Small intestine (tissue), 7 donors: ENCODE results near the gene SLC4A4. TPM values are rescaled to one million over a fixed set of nuclear protein-coding genes. Genes with fewer than 3 reads are reported as not detected.

Experiments
- DNase-seq, 2 donors: peaks; one replicate each; pipeline versions ENCODE4 v3.0.0 to v3.0.0-alpha.2; 2013
- FAIRE-seq: peaks from 2 replicates; lab custom pipeline; 2012; peaks lifted over from hg19 to GRCh38; lab: Jason Lieb, UNC
- H3K27ac ChIP-seq, 3 donors: one replicate each; pipeline ENCODE4 v1.5.1; 2013; ENCODE audit warnings: low read length in 2 of 3, mild to moderate bottlenecking in 2 of 3, control low read depth in 1 of 3, inconsistent platforms in 1 of 3, low read depth in 1 of 3, moderate library complexity in 1 of 3
- H3K27me3 ChIP-seq, 3 donors: one replicate each; pipeline ENCODE4 v1.6.1; 2013; ENCODE audit warnings: low read length in 3 of 3, inconsistent platforms in 1 of 3; ENCODE audit not compliant: control insufficient read depth in 3 of 3, insufficient read depth in 3 of 3
- H3K36me3 ChIP-seq, 3 donors: one replicate each; pipeline ENCODE4 v1.6.1; 2013; ENCODE audit warnings: low read length in 3 of 3, inconsistent platforms in 1 of 3, low read depth in 1 of 3, mild to moderate bottlenecking in 1 of 3, moderate library complexity in 1 of 3; ENCODE audit not compliant: control insufficient read depth in 3 of 3, insufficient read depth in 2 of 3
- H3K4me1 ChIP-seq, 3 donors: one replicate each; pipeline ENCODE4 v1.6.1; 2013; ENCODE audit warnings: low read length in 2 of 3, inconsistent platforms in 1 of 3, low read depth in 1 of 3, mild to moderate bottlenecking in 1 of 3, moderate library complexity in 1 of 3; ENCODE audit not compliant: control insufficient read depth in 3 of 3, insufficient read depth in 2 of 3
- H3K4me3 ChIP-seq, 3 donors: one replicate each; pipeline ENCODE4 v1.5.1; 2013; ENCODE audit warnings: low read length in 3 of 3, control low read depth in 1 of 3, inconsistent platforms in 1 of 3, low read depth in 1 of 3, mild to moderate bottlenecking in 1 of 3, moderate library complexity in 1 of 3
- H3K9me3 ChIP-seq, 2 donors: one replicate each; pipeline ENCODE4 v1.6.1; 2013; ENCODE audit warnings: low read depth in 1 of 2, low read length in 1 of 2; ENCODE audit not compliant: control insufficient read depth in 2 of 2, insufficient read depth in 1 of 2
- WGBS, 3 donors: extraction: QIAGEN DNeasy Blood & Tissue Kit; methylation state at CpG; one replicate each; pipeline ENCODE4 v1.1.7; 2013; 5-methylcytosine and 5-hydroxymethylcytosine counted together
- polyA plus RNA-seq, 4 donors: library from polyadenylated mRNA; stranded (reverse) in 3 of 4; unstranded in 1 of 4; fragments of 200-250 nt in 3 of 4; fragments of 120-200 nt in 1 of 4; gene quantifications; one replicate each; pipeline versions ENCODE4 v1.2.1 to v1.2.3, GENCODE V29; 2013
- donor health status: healthy with polysubstance abuse.
- donor health status: control.
- donor health status: control.
- donor health status: Bipolar disorder and iron deficiency.
- donor health status: healthy.

Gene SLC4A4
- polyA plus RNA-seq, 4 donors: 14.0 to 17.4 (median 15.3) TPM

DNA sequence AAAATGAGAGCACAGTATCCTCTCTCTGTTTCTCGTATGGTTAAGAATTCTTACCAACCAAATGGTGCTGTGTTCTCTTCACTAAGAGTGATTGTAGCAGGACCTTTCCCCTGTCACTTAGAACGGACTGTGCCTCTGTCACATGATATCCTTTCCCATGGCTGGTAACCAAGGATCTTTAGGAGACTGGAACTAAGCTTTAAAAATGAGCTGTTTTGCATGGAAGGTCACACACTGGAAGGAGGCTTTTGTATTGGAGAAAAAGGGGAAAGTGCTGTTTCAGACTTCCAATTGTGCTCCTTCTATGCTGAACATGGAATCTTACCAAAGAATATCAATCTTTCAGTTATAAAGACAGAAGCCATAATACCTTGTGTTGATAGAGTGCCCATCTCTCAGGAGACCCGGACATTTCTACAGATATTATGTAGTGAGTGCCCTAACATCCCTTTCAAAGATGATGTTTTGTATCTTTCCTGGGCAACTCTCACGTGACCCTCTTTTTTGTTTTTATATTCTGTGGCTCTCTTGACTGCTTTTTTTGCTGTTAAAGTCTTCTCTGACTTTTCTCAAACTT lies 148.6 kb downstream of the SLC4A4 start:
- H3K9me3 ChIP-seq: no peaks in the 10 kb centered on the region
- peak overlapping the region in 1 of 3 donors; percentile 10 for H3K27ac ChIP-seq
- WGBS, 3 donors: 66 to 82% (median 75%) methylated on average over 4 of the region's 4 CpGs
- H3K36me3 ChIP-seq: peaks cover 0 to 3% (median 0%) of the 10 kb centered on the region in 3 donors
- DNase-seq (peak in 1 of 2 donors; percentile 56), FAIRE-seq (no peak)
- H3K4me1 ChIP-seq: peaks cover 0 to 2% (median 0%) of the 10 kb centered on the region in 3 donors
- H3K27me3 ChIP-seq: no peaks in the 10 kb centered on the region
- no peak overlapping the region for H3K4me3 ChIP-seq

GRCh38 chr4:71494539-71494938 lies 155.7 kb downstream of the SLC4A4 start:
- WGBS, 3 donors: 77 to 89% (median 82%) methylated on average over 1 of the region's 1 CpG
- no peak overlapping the region for H3K27ac ChIP-seq
- FAIRE-seq: no peak
- DNase-seq: no peak
- no peaks in the 10 kb centered on the region for H3K27me3 ChIP-seq
- no peaks in the 10 kb centered on the region for H3K9me3 ChIP-seq
- H3K36me3 ChIP-seq: peaks cover 0 to 5% (median 0%) of the 10 kb centered on the region in 3 donors
- H3K4me1 ChIP-seq: no peaks in the 10 kb centered on the region
- H3K4me3 ChIP-seq: no peak overlapping the region

GRCh38 chr4:71495454-71495853 lies 156.6 kb downstream of the SLC4A4 start:
- Histone ChIP-seq H3K4me3 (no peak overlapping the region), H3K4me1 (no peaks in the 10 kb centered on the region), H3K27me3 (no peaks in the 10 kb centered on the region), H3K9me3 (no peaks in the 10 kb centered on the region), H3K27ac (no peak overlapping the region), H3K36me3 (peaks cover 0 to 4% (median 0%) of the 10 kb centered on the region in 3 donors)
- FAIRE-seq (no peak), DNase-seq (no peak)

DNA sequence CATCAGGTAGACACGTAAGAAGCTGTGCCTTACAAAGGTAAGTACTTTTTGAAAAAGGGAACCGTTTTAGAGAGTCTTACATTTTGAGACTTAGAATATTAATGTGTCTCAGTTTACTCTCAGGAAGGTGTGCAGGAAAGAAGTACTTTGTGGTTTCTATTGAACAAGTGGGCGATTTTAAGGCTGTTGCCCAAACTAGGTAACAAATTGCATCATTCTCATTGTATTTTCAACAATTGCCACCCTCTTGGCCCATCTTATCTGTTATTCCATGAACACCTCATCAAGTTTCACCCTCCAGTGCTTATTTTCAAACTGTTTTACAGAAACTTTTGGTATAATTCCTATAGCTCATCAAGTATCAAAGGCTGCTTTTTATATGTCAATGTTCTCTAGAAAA lies 158.3 kb downstream of the SLC4A4 start:
- no peak for FAIRE-seq
- WGBS, 3 donors: 78 to 89% (median 83%) methylated on average over 3 of the region's 3 CpGs

DNA sequence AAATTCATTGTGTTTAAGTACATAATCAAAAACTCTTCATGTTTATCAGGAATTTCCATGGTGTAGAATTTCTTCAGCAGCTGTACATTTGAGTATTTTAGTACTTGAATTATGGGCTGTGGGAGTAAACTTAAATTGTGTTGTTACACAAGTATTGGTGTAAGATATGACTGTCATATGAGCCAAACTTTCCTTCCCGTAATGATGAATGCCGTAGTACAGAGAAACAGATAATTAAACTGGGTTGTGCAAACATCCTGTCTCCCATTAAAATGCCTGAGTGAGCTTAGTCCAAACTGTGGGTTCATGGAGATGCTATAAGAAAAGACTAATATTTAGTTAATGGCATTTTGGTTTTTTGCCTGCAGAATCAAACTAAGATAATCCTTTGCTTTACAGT lies 159.2 kb downstream of the SLC4A4 start:
- FAIRE-seq: no peak

More for the DNA sequence above, 158.3 kb downstream of the SLC4A4 start:
- no peak for DNase-seq
- no peaks in the 10 kb centered on the region for H3K27me3 ChIP-seq
- no peaks in the 10 kb centered on the region for H3K9me3 ChIP-seq
- H3K4me3 ChIP-seq: no peak overlapping the region
- peaks cover 0 to 4% (median 3%) of the 10 kb centered on the region in 3 donors for H3K36me3 ChIP-seq
- H3K27ac ChIP-seq: no peak overlapping the region
- no peaks in the 10 kb centered on the region for H3K4me1 ChIP-seq

GRCh38 chr4:71498625-71499024 lies 159.8 kb downstream of the SLC4A4 start:
- H3K27ac ChIP-seq: no peak overlapping the region
- FAIRE-seq (no peak), DNase-seq (no peak)
- no peaks in the 10 kb centered on the region for H3K27me3 ChIP-seq
- H3K4me1 ChIP-seq: no peaks in the 10 kb centered on the region
- H3K4me3 ChIP-seq: no peak overlapping the region
- H3K9me3 ChIP-seq: no peaks in the 10 kb centered on the region
- H3K36me3 ChIP-seq: peaks cover 0 to 4% (median 4%) of the 10 kb centered on the region in 3 donors

More for the DNA sequence above, 159.2 kb downstream of the SLC4A4 start:
- Histone ChIP-seq H3K4me3 (no peak overlapping the region), H3K36me3 (peaks cover 0 to 4% (median 4%) of the 10 kb centered on the region in 3 donors), H3K27ac (no peak overlapping the region), H3K27me3 (no peaks in the 10 kb centered on the region), H3K4me1 (no peaks in the 10 kb centered on the region), H3K9me3 (no peaks in the 10 kb centered on the region)
- no peak for DNase-seq
- WGBS, 3 donors: 73 to 81% (median 79%) methylated on average over 2 of the region's 2 CpGs

DNA sequence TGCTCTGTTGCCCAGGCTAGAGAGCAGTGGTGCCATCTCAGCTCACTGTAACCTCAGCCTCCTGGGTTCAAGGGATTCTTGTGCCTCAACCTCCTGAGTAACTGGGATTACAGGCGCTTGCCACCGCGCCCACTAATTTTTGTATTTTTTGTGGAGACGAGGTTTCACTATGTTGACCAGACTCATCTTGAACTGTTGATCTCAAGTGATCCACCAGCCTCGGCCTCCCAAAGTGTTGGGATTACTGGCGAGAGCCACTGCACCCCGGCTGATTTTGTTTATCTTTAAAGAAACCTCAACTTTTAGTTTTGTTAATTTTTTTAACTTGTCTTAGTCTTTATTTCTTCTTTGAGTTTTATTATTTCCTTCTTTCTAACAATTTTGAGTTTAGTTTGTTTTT lies 163.2 kb downstream of the SLC4A4 start:
- Histone ChIP-seq H3K4me3 (no peak overlapping the region), H3K27ac (no peak overlapping the region), H3K4me1 (no peaks in the 10 kb centered on the region), H3K27me3 (no peaks in the 10 kb centered on the region), H3K36me3 (peaks cover 0 to 5% (median 4%) of the 10 kb centered on the region in 3 donors), H3K9me3 (no peaks in the 10 kb centered on the region)
- 93 to 96% (median 95%) methylated on average over 7 of the region's 7 CpGs for WGBS, 3 donors
- no peak for FAIRE-seq
- no peak for DNase-seq

GRCh38 chr4:71518283-71518989 lies 179.6 kb downstream of the SLC4A4 start:
- DNase-seq: no peak
- FAIRE-seq: no peak
- Histone ChIP-seq H3K9me3 (peaks cover 0 to 6% of the 10 kb centered on the region in 2 donors), H3K36me3 (peaks cover 0 to 8% (median 0%) of the 10 kb centered on the region in 3 donors), H3K27ac (no peak overlapping the region), H3K4me1 (no peaks in the 10 kb centered on the region), H3K27me3 (no peaks in the 10 kb centered on the region), H3K4me3 (no peak overlapping the region)
- WGBS, 3 donors: 89 to 97% (median 94%) methylated on average over 2 of the region's 2 CpGs
